ENCODE measurements around the gene PSMG1. TPM values are rescaled to one million over a fixed set of nuclear protein-coding genes. Genes with fewer than 3 reads are reported as not detected.
"Not testable (repeated sequence)": the region's sequence is repeated elsewhere in the genome, so short reads cannot be mapped to it uniquely, and the experiment has no call there.

PSMG1 gene
- total RNA-seq, 6 experiments from 2014 or later = 60.8 to 81.9 (median 74.4) TPM

DNA sequence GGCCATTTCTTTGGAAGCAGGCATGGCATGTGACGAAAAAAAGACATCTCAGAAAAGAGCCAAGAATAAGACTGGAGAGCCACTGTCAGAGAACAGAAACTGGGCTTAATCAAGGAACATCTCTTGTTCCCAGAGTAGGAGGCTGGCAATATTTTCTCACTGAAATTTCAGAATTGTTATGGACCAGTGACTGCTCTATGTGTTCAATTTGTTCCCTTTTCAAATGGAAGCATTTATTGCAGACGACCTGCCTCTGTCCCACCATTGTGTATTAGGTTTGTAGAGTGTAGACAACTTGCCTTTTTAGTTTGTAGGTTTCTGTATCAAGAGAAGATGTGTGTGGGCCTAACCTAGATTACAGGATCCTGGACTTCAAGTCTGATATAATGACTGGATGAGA lies 18.7 kb downstream of the PSMG1 start:
- Mint-ChIP-seq H3K4me1 (ENCODE audit: low read depth) (no peaks in the 10 kb centered on the region), H3K27ac (no peak overlapping the region), H3K27me3 (ENCODE audit: insufficient read depth) (peaks cover 8% of the 10 kb centered on the region; the same call in 1 of the 2 replicates), H3K9me3 (peaks cover 20% of the 10 kb centered on the region), H3K36me3 (ENCODE audit: low read depth) (peaks cover 14% of the 10 kb centered on the region), H3K4me3 (no peak overlapping the region)
- DNase-seq = no peak
- TF ChIP-seq, protein P1, sequence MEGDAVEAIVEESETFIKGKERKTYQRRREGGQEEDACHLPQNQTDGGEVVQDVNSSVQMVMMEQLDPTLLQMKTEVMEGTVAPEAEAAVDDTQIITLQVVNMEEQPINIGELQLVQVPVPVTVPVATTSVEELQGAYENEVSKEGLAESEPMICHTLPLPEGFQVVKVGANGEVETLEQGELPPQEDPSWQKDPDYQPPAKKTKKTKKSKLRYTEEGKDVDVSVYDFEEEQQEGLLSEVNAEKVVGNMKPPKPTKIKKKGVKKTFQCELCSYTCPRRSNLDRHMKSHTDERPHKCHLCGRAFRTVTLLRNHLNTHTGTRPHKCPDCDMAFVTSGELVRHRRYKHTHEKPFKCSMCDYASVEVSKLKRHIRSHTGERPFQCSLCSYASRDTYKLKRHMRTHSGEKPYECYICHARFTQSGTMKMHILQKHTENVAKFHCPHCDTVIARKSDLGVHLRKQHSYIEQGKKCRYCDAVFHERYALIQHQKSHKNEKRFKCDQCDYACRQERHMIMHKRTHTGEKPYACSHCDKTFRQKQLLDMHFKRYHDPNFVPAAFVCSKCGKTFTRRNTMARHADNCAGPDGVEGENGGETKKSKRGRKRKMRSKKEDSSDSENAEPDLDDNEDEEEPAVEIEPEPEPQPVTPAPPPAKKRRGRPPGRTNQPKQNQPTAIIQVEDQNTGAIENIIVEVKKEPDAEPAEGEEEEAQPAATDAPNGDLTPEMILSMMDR (IDR thresholded peaks at IDR 0.05) = no peak

DNA sequence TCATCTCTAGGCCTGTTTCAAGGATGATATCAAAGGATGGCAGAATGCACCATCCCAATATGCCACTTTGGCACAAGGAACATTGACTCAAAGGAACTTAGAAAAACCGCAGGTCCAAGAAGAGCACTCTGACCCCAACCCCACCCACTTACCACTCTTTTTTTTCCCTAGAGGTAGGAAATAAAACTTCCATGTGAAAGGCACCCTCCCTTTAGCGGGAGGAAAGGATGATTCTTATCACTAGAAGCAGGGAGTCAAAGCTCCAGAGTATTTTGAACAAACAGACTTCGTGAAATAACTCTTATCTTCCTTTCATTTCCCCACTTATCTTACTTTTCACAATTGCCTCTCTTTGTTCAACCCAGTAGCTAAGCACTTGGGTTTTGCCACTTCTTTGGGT lies 22.2 kb downstream of the PSMG1 start:
- H3K4me1 Mint-ChIP-seq (ENCODE audit: low read depth) = no peaks in the 10 kb centered on the region
- no peak for DNase-seq
- no peak overlapping the region for H3K4me3 Mint-ChIP-seq
- H3K9me3 Mint-ChIP-seq = peaks cover 20% of the 10 kb centered on the region
- H3K36me3 Mint-ChIP-seq (ENCODE audit: low read depth) = peaks cover 14% of the 10 kb centered on the region
- H3K27ac Mint-ChIP-seq = no peak overlapping the region
- TF ChIP-seq, protein P1 (IDR thresholded peaks at IDR 0.05) = no peak
- H3K27me3 Mint-ChIP-seq (ENCODE audit: insufficient read depth) = peaks cover 8% of the 10 kb centered on the region; the same call in 1 of the 2 replicates

DNA sequence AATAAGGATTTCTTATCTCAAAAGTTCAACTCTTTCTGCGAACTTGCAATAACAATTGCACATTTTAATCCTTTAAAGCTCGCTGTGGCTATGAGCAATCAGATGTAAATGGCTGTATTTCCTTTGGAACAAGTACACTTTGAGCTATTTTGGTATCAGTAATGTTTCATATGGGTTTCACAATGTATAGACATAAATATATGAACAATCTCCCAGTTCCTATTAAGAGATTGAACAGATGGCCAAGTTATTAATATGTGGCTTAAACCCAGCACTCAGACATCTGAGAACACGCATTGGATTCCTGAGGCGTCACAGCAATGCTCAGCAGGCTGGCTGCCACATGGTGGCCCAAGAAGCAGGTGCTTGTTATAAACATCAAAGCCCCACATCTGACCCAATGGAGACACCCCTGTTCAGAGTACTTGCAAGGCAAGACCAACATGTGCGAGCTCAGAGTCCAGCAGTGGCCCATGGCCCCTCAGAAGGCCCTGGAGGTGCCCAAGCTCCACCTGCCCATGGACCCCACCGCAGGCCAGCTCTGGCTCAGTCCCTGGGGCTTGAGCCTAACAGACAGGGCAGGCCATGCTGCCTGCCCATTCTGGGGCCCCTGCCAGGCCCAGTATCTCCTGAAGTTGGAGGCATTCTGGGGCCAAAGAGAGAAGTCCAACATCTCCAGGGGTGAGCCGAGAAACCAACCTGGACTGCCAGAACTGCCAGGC lies 23.7 kb downstream of the PSMG1 start:
- peaks cover 7% of the 10 kb centered on the region; the same call in 1 of the 2 replicates for H3K36me3 Mint-ChIP-seq (ENCODE audit: low read depth)
- no peaks in the 10 kb centered on the region for H3K4me1 Mint-ChIP-seq (ENCODE audit: low read depth)
- no peak for DNase-seq

DNA sequence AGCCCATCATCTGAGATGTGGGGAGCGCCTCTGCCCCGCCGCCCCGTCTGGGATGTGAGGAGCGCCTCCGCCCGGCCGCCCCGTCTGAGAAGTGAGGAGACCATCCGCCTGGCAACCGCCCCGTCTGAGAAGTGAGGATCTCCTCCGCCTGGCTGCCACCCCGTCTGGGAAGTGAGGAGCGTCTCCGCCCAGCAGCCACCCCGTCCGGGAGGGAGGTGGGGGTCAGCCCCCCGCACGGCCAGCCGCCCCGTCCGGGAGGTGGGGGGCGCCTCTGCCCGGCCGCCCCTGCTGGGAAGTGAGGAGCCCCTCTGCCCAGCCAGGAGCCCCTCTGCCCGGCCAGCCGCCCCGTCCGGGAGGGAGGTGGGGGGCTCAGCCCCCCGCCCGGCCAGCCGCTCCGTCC lies 26.0 kb downstream of the PSMG1 start:
- H3K27me3 Mint-ChIP-seq (ENCODE audit: insufficient read depth) = peaks cover 12% of the 10 kb centered on the region
- H3K4me1 Mint-ChIP-seq (ENCODE audit: low read depth); DNase-seq; H3K36me3 Mint-ChIP-seq (ENCODE audit: low read depth); H3K4me3 Mint-ChIP-seq; H3K9me3 Mint-ChIP-seq; H3K27ac Mint-ChIP-seq: not testable (repeated sequence)

More for the DNA sequence above, 23.7 kb downstream of the PSMG1 start:
- H3K9me3 Mint-ChIP-seq = peaks cover 13% of the 10 kb centered on the region
- H3K27ac Mint-ChIP-seq = no peak overlapping the region
- peaks cover 10% of the 10 kb centered on the region; the same call in 1 of the 2 replicates for H3K27me3 Mint-ChIP-seq (ENCODE audit: insufficient read depth)
- no peak overlapping the region for H3K4me3 Mint-ChIP-seq
- TF ChIP-seq, protein P1 (IDR thresholded peaks at IDR 0.05) = no peak

DNA sequence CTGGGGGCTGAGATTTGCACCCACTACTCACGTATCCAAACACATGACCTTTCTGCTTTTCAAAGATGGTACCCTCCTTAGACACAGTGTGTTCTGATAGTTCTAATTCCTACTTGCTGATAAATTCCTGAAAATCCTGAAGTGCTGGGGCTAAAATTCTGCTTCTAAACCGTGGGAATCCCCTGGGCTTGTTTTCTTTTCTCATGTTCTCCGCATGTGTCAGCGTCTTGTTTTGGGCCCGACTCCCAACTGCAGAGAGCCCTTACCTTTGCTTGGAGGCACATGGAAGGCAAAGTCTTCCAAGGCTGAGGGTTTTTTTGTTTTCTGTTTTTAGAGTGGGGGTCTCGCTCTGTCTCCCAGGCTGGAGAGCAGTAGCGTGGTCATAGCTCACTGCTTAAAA lies 27.2 kb downstream of the PSMG1 start:
- DNase-seq = no peak
- no peaks in the 10 kb centered on the region for H3K9me3 Mint-ChIP-seq
- TF ChIP-seq, protein P1 (IDR thresholded peaks at IDR 0.05) = no peak
- peaks cover 23% of the 10 kb centered on the region for H3K27me3 Mint-ChIP-seq (ENCODE audit: insufficient read depth)
- no peaks in the 10 kb centered on the region for H3K4me1 Mint-ChIP-seq (ENCODE audit: low read depth)
- H3K4me3 Mint-ChIP-seq = no peak overlapping the region
- no peak overlapping the region; the same call in 1 of the 2 replicates for H3K27ac Mint-ChIP-seq
- no peaks in the 10 kb centered on the region for H3K36me3 Mint-ChIP-seq (ENCODE audit: low read depth)

DNA sequence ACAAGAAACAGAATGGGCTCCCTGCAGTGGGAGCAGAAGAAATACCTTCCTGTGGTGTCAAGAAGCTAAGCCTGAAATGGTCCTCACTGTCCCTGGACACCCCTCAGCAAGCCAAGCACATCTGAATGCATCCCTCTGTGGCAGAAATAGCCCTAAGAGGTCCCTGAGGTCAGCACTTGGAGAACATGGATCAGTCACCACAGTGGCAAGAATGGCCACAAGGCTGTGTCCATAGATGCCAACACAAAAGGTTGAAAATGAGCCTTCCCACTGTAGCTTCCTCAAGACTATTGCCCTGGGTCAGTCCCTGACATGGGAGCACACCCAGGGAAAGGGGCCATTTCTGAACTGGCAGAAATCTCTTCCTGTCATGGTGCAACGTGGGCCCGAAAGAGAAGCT lies 27.7 kb downstream of the PSMG1 start:
- H3K4me3 Mint-ChIP-seq = no peak overlapping the region
- no peaks in the 10 kb centered on the region for H3K4me1 Mint-ChIP-seq (ENCODE audit: low read depth)
- H3K27me3 Mint-ChIP-seq (ENCODE audit: insufficient read depth) = peaks cover 27% of the 10 kb centered on the region
- no peak for DNase-seq
- no peaks in the 10 kb centered on the region for H3K36me3 Mint-ChIP-seq (ENCODE audit: low read depth)
- no peaks in the 10 kb centered on the region for H3K9me3 Mint-ChIP-seq
- no peak overlapping the region; the same call in 1 of the 2 replicates for H3K27ac Mint-ChIP-seq
- TF ChIP-seq, protein P1 (IDR thresholded peaks at IDR 0.05) = no peak
